ENCODE results near the gene YJEFN3. TPM values are rescaled to one million over a fixed set of nuclear protein-coding genes. Genes with fewer than 3 reads are reported as not detected.

The YJEFN3 gene
- total RNA-seq, 1 experiment from 2014 or later: 11.1 TPM

- peaks cover 50% of the 10 kb centered on the region for H3K36me3 Mint-ChIP-seq
- no peak for DNase-seq (ENCODE audit: low spot score)
- H3K4me1 Mint-ChIP-seq: peaks cover 16% of the 10 kb centered on the region
- POLR2A ChIA-PET: no interaction called here
- TF ChIP-seq ERG (CRISPR knock-in tag; IDR thresholded peaks at IDR 0.05): no peak
- no peak for TF ChIP-seq STAT6 (CRISPR knock-in tag; conservative IDR thresholded peaks at IDR 0.05; ENCODE audit: low read depth)
- no peak for TF ChIP-seq ZNF232 (CRISPR knock-in tag; IDR thresholded peaks at IDR 0.05)
- TF ChIP-seq PRRX2 (CRISPR knock-in tag; IDR thresholded peaks at IDR 0.05): no peak
- no peak for TF ChIP-seq ATF2 (CRISPR knock-in tag; IDR thresholded peaks at IDR 0.05; ENCODE audit: borderline replicate concordance, low read depth)
- no peak for TF ChIP-seq ELF4 (CRISPR knock-in tag; IDR thresholded peaks at IDR 0.05; ENCODE audit: low read depth)
- TF ChIP-seq TEAD4 (CRISPR knock-in tag; IDR thresholded peaks at IDR 0.05): no peak
- no peak for TF ChIP-seq ETV6 (CRISPR knock-in tag; IDR thresholded peaks at IDR 0.05)
- no peak for TF ChIP-seq USF1 (CRISPR knock-in tag; IDR thresholded peaks at IDR 0.05)
- no peak for TF ChIP-seq ZBTB43 (CRISPR knock-in tag; IDR thresholded peaks at IDR 0.05)
- ATAC-seq: no peak
- CTCF ChIA-PET: interaction anchor here (0.6 to 1.2 kb wide), 2 partner anchors 18 to 125 kb away, joined by 3 to 4 read pairs; no protein-coding TSS in a partner anchor
- H3K4me3 Mint-ChIP-seq: no peak overlapping the region
- H3K9me3 Mint-ChIP-seq: no peaks in the 10 kb centered on the region
- no peak overlapping the region for H3K27ac Mint-ChIP-seq
- H3K27me3 Mint-ChIP-seq (ENCODE audit: low read depth): no peaks in the 10 kb centered on the region
These were observed 34.7 kb upstream of the YJEFN3 start for GRCh38 chr19:19493841-19494546.

- POLR2A ChIA-PET: no interaction called here
- Mint-ChIP-seq H3K9me3 (no peaks in the 10 kb centered on the region), H3K4me3 (no peak overlapping the region), H3K27me3 (ENCODE audit: low read depth) (no peaks in the 10 kb centered on the region), H3K27ac (no peak overlapping the region), H3K36me3 (peaks cover 55% of the 10 kb centered on the region), H3K4me1 (no peaks in the 10 kb centered on the region)
- ATAC-seq (no peak), DNase-seq (ENCODE audit: low spot score) (no peak)
- CTCF ChIA-PET: no interaction called here
- no peak for TF ChIP-seq TCF7 (CRISPR knock-in tag; IDR thresholded peaks at IDR 0.05; ENCODE audit: low read depth)
- no peak for TF ChIP-seq ZMAT4 (CRISPR knock-in tag; IDR thresholded peaks at IDR 0.05)
- no peak for TF ChIP-seq ZNF219 (CRISPR knock-in tag; IDR thresholded peaks at IDR 0.05; ENCODE audit: borderline replicate concordance)
- TF ChIP-seq IRF1 (CRISPR knock-in tag; IDR thresholded peaks at IDR 0.05): no peak
- no peak for TF ChIP-seq GABPB1 (CRISPR knock-in tag; IDR thresholded peaks at IDR 0.05)
- no peak for TF ChIP-seq STAT6 (CRISPR knock-in tag; conservative IDR thresholded peaks at IDR 0.05; ENCODE audit: low read depth)
- TF ChIP-seq CDX4 (CRISPR knock-in tag; IDR thresholded peaks at IDR 0.05; ENCODE audit: borderline replicate concordance): no peak
- TF ChIP-seq CREB1 (CRISPR knock-in tag; IDR thresholded peaks at IDR 0.05): no peak
- no peak for TF ChIP-seq SOX15 (CRISPR knock-in tag; IDR thresholded peaks at IDR 0.05)
- TF ChIP-seq TP53 (CRISPR knock-in tag; IDR thresholded peaks at IDR 0.05): no peak
- TF ChIP-seq ZNF121 (CRISPR knock-in tag; IDR thresholded peaks at IDR 0.05): no peak
- no peak for TF ChIP-seq TEAD4 (CRISPR knock-in tag; IDR thresholded peaks at IDR 0.05)
These were observed 32.8 kb upstream of the YJEFN3 start for GRCh38 chr19:19495614-19496603.
